Gastrocnemius medialis (tissue), 4 donors: ENCODE measurements around the gene PTPRT.

Experiments used
- POLR2A ChIP-seq, 2 donors: fragments of 450-650 bp; IDR thresholded peaks; one replicate each; pipeline ENCODE4 v1.6.1; 2017; ENCODE audit warnings: antibody characterized with exemption in 2 of 2, mild to moderate bottlenecking in 2 of 2, moderate library complexity in 2 of 2
- TF ChIP-seq, protein P1 (sequence below), 5 experiments: fragments of 450-650 bp in 3 of 5; fragments of 200-600 bp in 2 of 5; sonication (generic) in 2 of 5; IDR thresholded peaks in 4 of 5; conservative IDR thresholded peaks in 1 of 5; 1 replicate in 4 of 5; 2 replicates in 1 of 5; pipeline ENCODE4 v1.5.1; 2016 to 2019; ENCODE audit warnings: antibody characterized with exemption in 5 of 5, mild to moderate bottlenecking in 3 of 5, moderate library complexity in 3 of 5

DNA sequence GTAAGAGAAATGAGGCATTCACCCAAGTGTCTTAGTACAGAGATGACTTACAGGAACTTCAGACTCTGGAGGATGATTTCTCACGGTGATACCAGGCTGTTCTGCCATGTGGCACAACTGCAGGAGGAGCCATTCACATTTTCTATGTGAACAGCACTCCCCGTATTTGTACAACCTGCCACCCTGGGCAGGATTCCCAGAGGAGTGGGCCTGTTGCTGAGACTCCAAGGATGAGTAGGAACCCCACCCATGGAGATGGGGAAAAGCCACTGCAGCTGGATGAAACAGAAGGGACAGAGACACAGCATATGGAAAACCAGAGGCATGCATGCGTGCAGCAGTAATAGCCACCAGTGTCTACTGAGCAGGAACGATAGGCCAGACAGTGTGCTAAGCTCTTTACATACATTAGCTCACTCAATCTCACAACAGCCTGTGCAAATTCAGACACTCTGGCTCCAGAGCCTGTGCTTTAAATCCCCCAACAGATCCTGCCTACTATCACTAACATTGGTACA, 48.0 kb upstream of the PTPRT start:
- TF ChIP-seq, protein P1, sequence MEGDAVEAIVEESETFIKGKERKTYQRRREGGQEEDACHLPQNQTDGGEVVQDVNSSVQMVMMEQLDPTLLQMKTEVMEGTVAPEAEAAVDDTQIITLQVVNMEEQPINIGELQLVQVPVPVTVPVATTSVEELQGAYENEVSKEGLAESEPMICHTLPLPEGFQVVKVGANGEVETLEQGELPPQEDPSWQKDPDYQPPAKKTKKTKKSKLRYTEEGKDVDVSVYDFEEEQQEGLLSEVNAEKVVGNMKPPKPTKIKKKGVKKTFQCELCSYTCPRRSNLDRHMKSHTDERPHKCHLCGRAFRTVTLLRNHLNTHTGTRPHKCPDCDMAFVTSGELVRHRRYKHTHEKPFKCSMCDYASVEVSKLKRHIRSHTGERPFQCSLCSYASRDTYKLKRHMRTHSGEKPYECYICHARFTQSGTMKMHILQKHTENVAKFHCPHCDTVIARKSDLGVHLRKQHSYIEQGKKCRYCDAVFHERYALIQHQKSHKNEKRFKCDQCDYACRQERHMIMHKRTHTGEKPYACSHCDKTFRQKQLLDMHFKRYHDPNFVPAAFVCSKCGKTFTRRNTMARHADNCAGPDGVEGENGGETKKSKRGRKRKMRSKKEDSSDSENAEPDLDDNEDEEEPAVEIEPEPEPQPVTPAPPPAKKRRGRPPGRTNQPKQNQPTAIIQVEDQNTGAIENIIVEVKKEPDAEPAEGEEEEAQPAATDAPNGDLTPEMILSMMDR (IDR thresholded peaks at IDR 0.05 in 4 of 5, conservative IDR thresholded peaks at IDR 0.05 in 1 of 5): no peak
- no peak for TF ChIP-seq POLR2A (IDR thresholded peaks at IDR 0.05)
